Tibial artery (tissue), 4 donors: ENCODE data around the gene CACNA1C.

ENCODE experiments used
- DNase-seq, 2 donors: peaks; one replicate each; pipeline ENCODE4 v3.0.0-alpha.2; 2019
- H3K27ac ChIP-seq, 2 donors: fragments of 200-600 bp; sonication (generic) in 1 of 2; 1 replicate in 1 of 2; 2 replicates in 1 of 2; pipeline ENCODE4 v1.5.1; 2018 to 2019; ENCODE audit warnings: mild to moderate bottlenecking in 1 of 2
- H3K27me3 ChIP-seq, 2 donors: fragments of 200-600 bp; sonication (generic) in 1 of 2; one replicate each; pipeline versions ENCODE4 v1.5.1 to v1.6.0; 2016 to 2019
- H3K36me3 ChIP-seq, 3 donors: fragments of 200-600 bp; sonication (generic) in 2 of 3; one replicate each; pipeline ENCODE4 v1.5.1; 2016 to 2019; ENCODE audit warnings: mild to moderate bottlenecking in 2 of 3
- H3K4me1 ChIP-seq, 4 donors: fragments of 200-600 bp; sonication (generic) in 2 of 4; 1 replicate in 3 of 4; 2 replicates in 1 of 4; pipeline ENCODE4 v1.5.1; 2016 to 2019
- H3K4me3 ChIP-seq, 2 donors: fragments of 200-600 bp; sonication (generic) in 1 of 2; 1 replicate in 1 of 2; 2 replicates in 1 of 2; pipeline ENCODE4 v1.5.1; 2018 to 2019; ENCODE audit warnings: mild to moderate bottlenecking in 2 of 2
- H3K9me3 ChIP-seq, 3 donors: fragments of 200-600 bp; sonication (generic) in 1 of 3; one replicate each; pipeline ENCODE4 v1.5.1; 2016 to 2019
- intact Hi-C: fragments of 100-400 bp; cut with DNase I; formaldehyde crosslinking; loops from one replicate; pipeline ENCODE4 v1.15.0; 2023; ENCODE audit warnings: low total_unique reads
- TF ChIP-seq, protein P1 (sequence below), 2 experiments: fragments of 200-600 bp in 1 of 2; fragments of 450-650 bp in 1 of 2; IDR thresholded peaks; one replicate each; pipeline ENCODE4 v1.5.1; 2017 to 2019; ENCODE audit warnings: antibody characterized with exemption in 2 of 2, mild to moderate bottlenecking in 1 of 2, moderate library complexity in 1 of 2

Gene CACNA1C

DNA sequence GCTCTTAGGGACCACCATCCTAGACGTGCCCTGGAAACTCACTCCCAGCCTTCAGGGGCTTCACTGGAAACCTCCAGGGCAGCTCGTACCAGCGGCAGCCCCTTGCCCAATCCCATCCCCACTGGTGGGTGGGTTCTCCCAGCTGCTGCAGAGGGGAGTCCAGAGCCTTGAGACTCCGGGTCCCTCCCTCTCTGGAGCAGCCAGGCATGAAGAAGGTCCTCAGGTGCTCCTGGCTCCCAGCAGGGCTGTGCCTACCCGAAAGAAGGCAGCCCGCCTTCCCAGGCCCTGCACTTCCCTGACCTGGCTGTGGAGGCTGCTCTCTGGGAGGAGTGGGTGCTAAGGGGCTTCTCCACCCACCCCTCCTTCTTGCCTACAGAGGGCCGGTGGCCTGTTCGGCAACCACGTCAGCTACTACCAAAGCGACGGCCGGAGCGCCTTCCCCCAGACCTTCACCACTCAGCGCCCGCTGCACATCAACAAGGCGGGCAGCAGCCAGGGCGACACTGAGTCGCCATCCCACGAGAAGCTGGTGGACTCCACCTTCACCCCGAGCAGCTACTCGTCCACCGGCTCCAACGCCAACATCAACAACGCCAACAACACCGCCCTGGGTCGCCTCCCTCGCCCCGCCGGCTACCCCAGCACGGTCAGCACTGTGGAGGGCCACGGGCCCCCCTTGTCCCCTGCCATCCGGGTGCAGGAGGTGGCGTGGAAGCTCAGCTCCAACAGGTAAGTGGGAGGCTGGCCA lies 626.5 kb downstream of the CACNA1C start:
- H3K27ac ChIP-seq, result no peak overlapping the region
- TF ChIP-seq, protein P1, sequence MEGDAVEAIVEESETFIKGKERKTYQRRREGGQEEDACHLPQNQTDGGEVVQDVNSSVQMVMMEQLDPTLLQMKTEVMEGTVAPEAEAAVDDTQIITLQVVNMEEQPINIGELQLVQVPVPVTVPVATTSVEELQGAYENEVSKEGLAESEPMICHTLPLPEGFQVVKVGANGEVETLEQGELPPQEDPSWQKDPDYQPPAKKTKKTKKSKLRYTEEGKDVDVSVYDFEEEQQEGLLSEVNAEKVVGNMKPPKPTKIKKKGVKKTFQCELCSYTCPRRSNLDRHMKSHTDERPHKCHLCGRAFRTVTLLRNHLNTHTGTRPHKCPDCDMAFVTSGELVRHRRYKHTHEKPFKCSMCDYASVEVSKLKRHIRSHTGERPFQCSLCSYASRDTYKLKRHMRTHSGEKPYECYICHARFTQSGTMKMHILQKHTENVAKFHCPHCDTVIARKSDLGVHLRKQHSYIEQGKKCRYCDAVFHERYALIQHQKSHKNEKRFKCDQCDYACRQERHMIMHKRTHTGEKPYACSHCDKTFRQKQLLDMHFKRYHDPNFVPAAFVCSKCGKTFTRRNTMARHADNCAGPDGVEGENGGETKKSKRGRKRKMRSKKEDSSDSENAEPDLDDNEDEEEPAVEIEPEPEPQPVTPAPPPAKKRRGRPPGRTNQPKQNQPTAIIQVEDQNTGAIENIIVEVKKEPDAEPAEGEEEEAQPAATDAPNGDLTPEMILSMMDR (IDR thresholded peaks at IDR 0.05), result no peak
- H3K9me3 ChIP-seq, result no peaks in the 10 kb centered on the region
- no peak overlapping the region for H3K4me3 ChIP-seq
- H3K36me3 ChIP-seq, result peaks cover 81 to 95% (median 83%) of the 10 kb centered on the region in 3 donors
- DNase-seq, result no peak
- intact Hi-C loops, result no loop called here
- no peaks in the 10 kb centered on the region for H3K27me3 ChIP-seq
- no peaks in the 10 kb centered on the region for H3K4me1 ChIP-seq

DNA sequence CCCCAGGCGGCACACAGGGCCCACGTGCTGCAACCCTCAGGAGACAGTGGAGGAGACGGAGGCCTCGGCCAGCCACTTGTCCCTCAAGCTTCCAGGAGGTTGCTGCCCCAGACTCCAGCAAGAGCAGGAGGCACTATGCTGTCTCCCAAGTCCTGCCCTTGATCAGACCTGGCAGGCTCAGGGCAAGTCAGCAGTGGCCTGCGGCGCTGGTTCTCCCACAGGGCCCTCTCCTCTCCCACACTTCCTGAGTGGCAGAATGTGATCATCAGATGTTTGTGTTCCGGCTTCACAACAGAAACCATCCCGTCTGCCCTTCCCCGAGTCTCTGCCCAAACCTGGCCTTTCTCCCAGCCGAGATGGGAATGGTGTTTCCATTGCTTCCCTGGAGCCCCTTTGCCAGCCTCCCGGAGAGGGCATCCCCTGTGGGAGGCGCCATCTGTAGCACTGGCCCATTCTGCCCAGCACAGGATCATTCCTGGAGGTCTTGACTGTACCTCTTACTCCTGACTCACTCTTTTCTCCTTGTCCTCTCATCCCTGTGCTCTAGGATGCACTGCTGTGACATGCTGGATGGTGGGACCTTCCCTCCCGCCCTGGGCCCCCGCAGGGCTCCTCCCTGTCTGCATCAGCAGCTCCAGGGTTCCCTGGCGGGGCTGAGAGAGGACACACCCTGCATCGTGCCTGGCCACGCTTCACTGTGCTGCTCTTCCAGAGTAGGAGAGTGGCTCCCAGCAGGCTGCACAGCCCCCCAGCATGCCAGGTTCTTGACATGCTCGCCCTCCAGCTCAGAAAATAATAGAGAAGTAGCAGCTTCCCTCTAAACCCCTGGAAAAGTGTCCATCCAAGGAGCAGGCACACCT lies 627.3 kb downstream of the CACNA1C start:
- Histone ChIP-seq H3K4me1 (no peaks in the 10 kb centered on the region), H3K9me3 (no peaks in the 10 kb centered on the region), H3K27me3 (no peaks in the 10 kb centered on the region), H3K4me3 (no peak overlapping the region), H3K27ac (no peak overlapping the region), H3K36me3 (peaks cover 80 to 93% (median 82%) of the 10 kb centered on the region in 3 donors)
- TF ChIP-seq, protein P1 (IDR thresholded peaks at IDR 0.05), result no peak
- no peak for DNase-seq
- intact Hi-C loops, result loop anchor here (10.0 kb wide), 1 partner anchor 95 kb away; no protein-coding TSS in a partner anchor

DNA sequence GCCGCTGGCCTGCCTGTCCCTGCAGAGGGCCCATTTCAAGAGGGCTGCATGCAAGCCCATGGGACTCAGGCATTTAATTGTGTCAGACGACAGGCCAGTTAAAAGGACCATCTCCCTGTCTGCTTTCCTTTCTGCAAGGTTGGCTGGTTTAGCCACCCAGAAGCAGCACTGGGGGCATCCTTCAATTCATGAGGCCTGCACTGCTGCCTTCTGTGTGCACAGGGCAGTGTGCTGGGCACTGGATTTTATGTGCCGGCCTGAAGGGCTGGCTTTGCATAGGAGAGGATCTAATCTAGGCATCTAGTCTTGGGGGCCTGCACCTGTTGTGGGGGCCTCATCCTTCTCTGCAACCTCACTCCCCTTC lies 627.9 kb downstream of the CACNA1C start:
- Histone ChIP-seq H3K9me3 (no peaks in the 10 kb centered on the region), H3K36me3 (peaks cover 74 to 92% (median 80%) of the 10 kb centered on the region in 3 donors), H3K4me3 (no peak overlapping the region), H3K4me1 (no peaks in the 10 kb centered on the region), H3K27ac (no peak overlapping the region), H3K27me3 (no peaks in the 10 kb centered on the region)
- TF ChIP-seq, protein P1 (IDR thresholded peaks at IDR 0.05), result no peak
- no peak for DNase-seq
- intact Hi-C loops, result loop anchor here (10.0 kb wide), 1 partner anchor 94 kb away; no protein-coding TSS in a partner anchor

DNA sequence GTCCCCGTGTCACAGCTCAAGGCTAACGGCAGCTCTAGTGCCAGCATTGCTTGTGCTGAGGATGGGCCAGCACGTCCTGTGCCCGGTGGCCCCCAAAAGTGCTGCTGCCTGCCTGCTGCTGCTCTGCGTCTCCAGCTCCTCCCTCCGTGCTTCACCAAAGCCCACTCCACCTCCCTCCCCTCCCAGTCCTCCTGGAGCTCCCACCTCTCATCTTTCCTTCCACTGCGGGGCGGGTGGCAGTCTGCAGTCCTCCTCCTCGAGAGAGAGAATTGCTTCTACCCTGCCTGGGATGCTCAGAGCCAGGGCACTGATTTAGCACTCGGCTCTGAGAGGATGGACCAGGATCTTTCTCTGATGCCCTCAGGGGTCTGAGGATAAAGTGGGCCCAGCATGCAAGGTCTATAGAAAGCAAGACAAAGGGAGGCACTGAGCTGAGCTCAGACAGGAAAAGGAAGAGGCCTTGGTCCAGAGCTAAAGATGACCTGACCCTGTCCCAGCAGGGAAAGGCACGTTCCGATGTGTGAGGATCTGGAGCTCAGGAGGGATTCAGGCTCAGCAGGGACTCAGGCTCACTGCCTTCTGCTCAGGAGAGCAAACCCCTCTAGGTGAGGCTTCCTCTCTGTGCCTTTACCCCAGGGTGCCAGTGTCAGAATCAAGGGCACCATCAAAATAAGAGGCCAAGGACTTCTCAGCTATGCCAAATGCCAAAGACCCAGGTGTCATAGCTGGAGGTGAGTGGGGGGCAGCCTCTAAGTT lies 628.8 kb downstream of the CACNA1C start:
- Histone ChIP-seq H3K27ac (no peak overlapping the region), H3K4me1 (no peaks in the 10 kb centered on the region), H3K27me3 (no peaks in the 10 kb centered on the region), H3K36me3 (peaks cover 75 to 93% (median 84%) of the 10 kb centered on the region in 3 donors), H3K4me3 (no peak overlapping the region), H3K9me3 (no peaks in the 10 kb centered on the region)
- TF ChIP-seq, protein P1 (IDR thresholded peaks at IDR 0.05), result no peak
- no peak for DNase-seq
- intact Hi-C loops, result loop anchor here (10.0 kb wide), 1 partner anchor 93 kb away; no protein-coding TSS in a partner anchor
